DMS153 (cell line): ENCODE data around the gene LHX1.

Source experiments
- DNase-seq: peaks from one replicate; lab custom pipeline; 2025; lab: John Stamatoyannopoulos, UW

LHX1 gene

GRCh38 chr17:36922175-36922574, 15.1 kb upstream of the LHX1 start:
- DNase-seq: no peak

GRCh38 chr17:36923814-36924221, 13.5 kb upstream of the LHX1 start:
- no peak for DNase-seq

GRCh38 chr17:36926226-36926625, 11.0 kb upstream of the LHX1 start:
- DNase-seq: no peak

GRCh38 chr17:36926701-36927100, 10.6 kb upstream of the LHX1 start:
- no peak for DNase-seq

- no peak for DNase-seq
These were observed 8.6 kb upstream of the LHX1 start for GRCh38 chr17:36928471-36929345.

- no peak for DNase-seq
These were observed 7.3 kb upstream of the LHX1 start for GRCh38 chr17:36929851-36930582.

- no peak for DNase-seq
These were observed 6.7 kb upstream of the LHX1 start for GRCh38 chr17:36930583-36930900.

- no peak for DNase-seq
These were observed 6.1 kb upstream of the LHX1 start for GRCh38 chr17:36931096-36931696.

- no peak for DNase-seq
These were observed 5.4 kb upstream of the LHX1 start for GRCh38 chr17:36931697-36932382.

- no peak for DNase-seq
These were observed 4.9 kb upstream of the LHX1 start for GRCh38 chr17:36932383-36932693.

GRCh38 chr17:36932694-36933511, 4.4 kb upstream of the LHX1 start:
- no peak for DNase-seq

GRCh38 chr17:36933512-36934143, 3.6 kb upstream of the LHX1 start:
- DNase-seq: no peak

- DNase-seq: no peak
These were observed 3.1 kb upstream of the LHX1 start for GRCh38 chr17:36934144-36934691.

GRCh38 chr17:36934692-36935630, 2.3 kb upstream of the LHX1 start:
- no peak for DNase-seq

- DNase-seq: no peak
These were observed 1.4 kb upstream of the LHX1 start for GRCh38 chr17:36935671-36936454.

GRCh38 chr17:36936455-36937000, 747 bp upstream of the LHX1 start:
- DNase-seq: no peak

- DNase-seq: no peak
These were observed 787 bp downstream of the LHX1 start for GRCh38 chr17:36937959-36938565.

- no peak for DNase-seq
These were observed 1.3 kb downstream of the LHX1 start for GRCh38 chr17:36938566-36939051.
